Measurements from ENCODE around the gene SAGE1. TPM values are rescaled to one million over a fixed set of nuclear protein-coding genes. Genes with fewer than 3 reads are reported as not detected.
A peak's percentile ranks its signal among the peaks of the same experiment; 100 is the strongest.

The SAGE1 gene
- total and polyA plus RNA-seq, 9 of the 15 experiments (the other 6 are each of a cell fraction or from before 2014, with no cell fraction given): 14.6 to 79.2 (median 29.3) TPM

DNA sequence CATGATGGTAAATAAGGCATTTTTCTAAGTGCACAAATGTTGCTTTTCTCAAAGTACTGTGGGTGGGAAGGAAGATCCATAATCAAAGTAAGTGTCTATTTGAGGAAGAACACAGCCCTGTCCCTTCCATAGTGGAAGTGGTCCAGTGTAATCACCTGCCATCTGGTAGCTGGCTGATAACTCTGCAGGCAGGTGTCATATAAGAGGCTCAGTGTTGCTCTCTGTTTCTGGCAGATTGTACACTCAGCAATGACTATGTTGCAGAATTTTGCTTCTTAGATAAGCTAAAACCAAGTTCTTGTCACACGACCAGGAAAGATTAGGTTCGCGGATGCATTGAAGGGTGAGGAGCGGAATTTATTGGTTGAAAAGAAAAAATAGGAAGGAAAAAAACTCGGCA lies 20.9 kb downstream of the SAGE1 start (continued):
- TF ChIP-seq TAF1 (IDR thresholded peaks at IDR 0.05; ENCODE audit: control insufficient read depth, extremely low read depth, insufficient read depth, low read length, severe bottlenecking) (peak; percentile 30), DPF2 (IDR thresholded peaks at IDR 0.05) (peak; percentile 94), HDAC8 (tag; IDR thresholded peaks at IDR 0.05) (no peak), GABPB1 (CRISPR knock-in tag; IDR thresholded peaks at IDR 0.05) (no peak), VEZF1 (CRISPR knock-in tag; IDR thresholded peaks at IDR 0.05) (peak; percentile 26; the same call in 1 of the 2 replicates), STAT6 (CRISPR knock-in tag; IDR thresholded peaks at IDR 0.05) (no peak), NR3C1 (CRISPR knock-in tag; IDR thresholded peaks at IDR 0.05) (no peak), RCOR1 (IDR thresholded peaks at IDR 0.05; ENCODE audit: borderline replicate concordance in 1 of 2, low read depth in 2 of 2, low read length in 2 of 2) (peak; percentile 83 to 92; a peak in 3 of 4 replicates), BCLAF1 (IDR thresholded peaks at IDR 0.05; ENCODE audit: borderline replicate concordance in 1 of 2, control insufficient read depth in 1 of 2, low read depth in 2 of 2, low read length in 1 of 2) (0 out of 4 replicates have a peak, but pooled peaks of 1 of the 2 experiments have one; percentile 13), NFE2 (IDR thresholded peaks at IDR 0.05; ENCODE audit: low read depth) (peak; percentile 85), CTBP1 (IDR thresholded peaks at IDR 0.05; ENCODE audit: borderline replicate concordance) (peak; percentile 90), MYBL2 (IDR thresholded peaks at IDR 0.05; ENCODE audit: low read depth) (no peak), MYBL2 (CRISPR knock-in tag; IDR thresholded peaks at IDR 0.05; ENCODE audit: borderline replicate concordance) (no peak), RB1 (IDR thresholded peaks at IDR 0.05; ENCODE audit: low read depth) (no peak)
- TF ChIP-seq, protein P1, sequence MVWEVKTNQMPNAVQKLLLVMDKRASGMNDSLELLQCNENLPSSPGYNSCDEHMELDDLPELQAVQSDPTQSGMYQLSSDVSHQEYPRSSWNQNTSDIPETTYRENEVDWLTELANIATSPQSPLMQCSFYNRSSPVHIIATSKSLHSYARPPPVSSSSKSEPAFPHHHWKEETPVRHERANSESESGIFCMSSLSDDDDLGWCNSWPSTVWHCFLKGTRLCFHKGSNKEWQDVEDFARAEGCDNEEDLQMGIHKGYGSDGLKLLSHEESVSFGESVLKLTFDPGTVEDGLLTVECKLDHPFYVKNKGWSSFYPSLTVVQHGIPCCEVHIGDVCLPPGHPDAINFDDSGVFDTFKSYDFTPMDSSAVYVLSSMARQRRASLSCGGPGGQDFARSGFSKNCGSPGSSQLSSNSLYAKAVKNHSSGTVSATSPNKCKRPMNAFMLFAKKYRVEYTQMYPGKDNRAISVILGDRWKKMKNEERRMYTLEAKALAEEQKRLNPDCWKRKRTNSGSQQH (CRISPR knock-in tag; IDR thresholded peaks at IDR 0.05): no peak
- TF ChIP-seq, protein P2, sequence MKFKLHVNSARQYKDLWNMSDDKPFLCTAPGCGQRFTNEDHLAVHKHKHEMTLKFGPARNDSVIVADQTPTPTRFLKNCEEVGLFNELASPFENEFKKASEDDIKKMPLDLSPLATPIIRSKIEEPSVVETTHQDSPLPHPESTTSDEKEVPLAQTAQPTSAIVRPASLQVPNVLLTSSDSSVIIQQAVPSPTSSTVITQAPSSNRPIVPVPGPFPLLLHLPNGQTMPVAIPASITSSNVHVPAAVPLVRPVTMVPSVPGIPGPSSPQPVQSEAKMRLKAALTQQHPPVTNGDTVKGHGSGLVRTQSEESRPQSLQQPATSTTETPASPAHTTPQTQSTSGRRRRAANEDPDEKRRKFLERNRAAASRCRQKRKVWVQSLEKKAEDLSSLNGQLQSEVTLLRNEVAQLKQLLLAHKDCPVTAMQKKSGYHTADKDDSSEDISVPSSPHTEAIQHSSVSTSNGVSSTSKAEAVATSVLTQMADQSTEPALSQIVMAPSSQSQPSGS (CRISPR knock-in tag; IDR thresholded peaks at IDR 0.05): no peak
- TF ChIP-seq, protein P3, sequence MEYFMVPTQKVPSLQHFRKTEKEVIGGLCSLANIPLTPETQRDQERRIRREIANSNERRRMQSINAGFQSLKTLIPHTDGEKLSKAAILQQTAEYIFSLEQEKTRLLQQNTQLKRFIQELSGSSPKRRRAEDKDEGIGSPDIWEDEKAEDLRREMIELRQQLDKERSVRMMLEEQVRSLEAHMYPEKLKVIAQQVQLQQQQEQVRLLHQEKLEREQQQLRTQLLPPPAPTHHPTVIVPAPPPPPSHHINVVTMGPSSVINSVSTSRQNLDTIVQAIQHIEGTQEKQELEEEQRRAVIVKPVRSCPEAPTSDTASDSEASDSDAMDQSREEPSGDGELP (CRISPR knock-in tag; IDR thresholded peaks at IDR 0.05; ENCODE audit: borderline replicate concordance): no peak
